GM12864 (cell line): ENCODE measurements around the gene KRT33B.

Experiments
- DNase-seq: peaks from one replicate; pipeline ENCODE4 v3.0.0-alpha.2; 2011; ENCODE audit warnings: low read depth
- H3K4me3 ChIP-seq: 2 replicates; pipeline ENCODE4 v1.5.1; 2011; ENCODE audit warnings: mild to moderate bottlenecking, low read depth, low read length, control low read depth
- TF ChIP-seq, protein P1 (sequence below): IDR thresholded peaks from 2 replicates; pipeline ENCODE4 v1.5.1; 2011; ENCODE audit warnings: low read depth, mild to moderate bottlenecking, moderate library complexity, low read length, control low read depth, inconsistent platforms; ENCODE audit errors: missing control alignments

KRT33B gene

GRCh38 chr17:41338961-41339485 is 30.6 kb downstream of the KRT33B start:
- H3K4me3 ChIP-seq = no peak overlapping the region
- peak; percentile 19 for DNase-seq
- TF ChIP-seq, protein P1, sequence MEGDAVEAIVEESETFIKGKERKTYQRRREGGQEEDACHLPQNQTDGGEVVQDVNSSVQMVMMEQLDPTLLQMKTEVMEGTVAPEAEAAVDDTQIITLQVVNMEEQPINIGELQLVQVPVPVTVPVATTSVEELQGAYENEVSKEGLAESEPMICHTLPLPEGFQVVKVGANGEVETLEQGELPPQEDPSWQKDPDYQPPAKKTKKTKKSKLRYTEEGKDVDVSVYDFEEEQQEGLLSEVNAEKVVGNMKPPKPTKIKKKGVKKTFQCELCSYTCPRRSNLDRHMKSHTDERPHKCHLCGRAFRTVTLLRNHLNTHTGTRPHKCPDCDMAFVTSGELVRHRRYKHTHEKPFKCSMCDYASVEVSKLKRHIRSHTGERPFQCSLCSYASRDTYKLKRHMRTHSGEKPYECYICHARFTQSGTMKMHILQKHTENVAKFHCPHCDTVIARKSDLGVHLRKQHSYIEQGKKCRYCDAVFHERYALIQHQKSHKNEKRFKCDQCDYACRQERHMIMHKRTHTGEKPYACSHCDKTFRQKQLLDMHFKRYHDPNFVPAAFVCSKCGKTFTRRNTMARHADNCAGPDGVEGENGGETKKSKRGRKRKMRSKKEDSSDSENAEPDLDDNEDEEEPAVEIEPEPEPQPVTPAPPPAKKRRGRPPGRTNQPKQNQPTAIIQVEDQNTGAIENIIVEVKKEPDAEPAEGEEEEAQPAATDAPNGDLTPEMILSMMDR = no peak

GRCh38 chr17:41335747-41336146 is 33.9 kb downstream of the KRT33B start:
- TF ChIP-seq, protein P1 = no peak
- no peak for DNase-seq
- no peak overlapping the region for H3K4me3 ChIP-seq

GRCh38 chr17:41334385-41335305 is 35.0 kb downstream of the KRT33B start:
- no peak for DNase-seq
- no peak overlapping the region for H3K4me3 ChIP-seq
- TF ChIP-seq, protein P1 = no peak

DNA sequence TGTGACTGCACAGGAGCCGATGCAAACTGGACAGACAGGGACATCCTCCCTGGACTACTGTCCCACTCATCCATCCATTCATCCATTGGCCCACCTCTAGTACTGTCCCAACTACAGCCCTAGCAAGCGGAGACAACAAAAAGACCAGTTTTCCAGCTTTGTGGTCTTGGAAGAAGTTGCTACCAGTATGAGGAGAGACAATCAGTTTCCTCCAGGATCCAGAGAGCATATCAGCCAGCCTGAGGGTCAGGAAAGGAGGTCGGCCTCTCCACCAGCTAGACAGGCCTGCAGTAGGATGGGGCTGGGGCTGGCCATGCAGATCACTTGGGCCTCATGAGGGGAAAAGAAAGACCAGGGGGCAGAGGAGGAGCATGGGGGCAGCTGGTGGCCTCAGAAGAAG is 35.8 kb downstream of the KRT33B start:
- DNase-seq = no peak
- no peak overlapping the region for H3K4me3 ChIP-seq
- TF ChIP-seq, protein P1 = no peak

DNA sequence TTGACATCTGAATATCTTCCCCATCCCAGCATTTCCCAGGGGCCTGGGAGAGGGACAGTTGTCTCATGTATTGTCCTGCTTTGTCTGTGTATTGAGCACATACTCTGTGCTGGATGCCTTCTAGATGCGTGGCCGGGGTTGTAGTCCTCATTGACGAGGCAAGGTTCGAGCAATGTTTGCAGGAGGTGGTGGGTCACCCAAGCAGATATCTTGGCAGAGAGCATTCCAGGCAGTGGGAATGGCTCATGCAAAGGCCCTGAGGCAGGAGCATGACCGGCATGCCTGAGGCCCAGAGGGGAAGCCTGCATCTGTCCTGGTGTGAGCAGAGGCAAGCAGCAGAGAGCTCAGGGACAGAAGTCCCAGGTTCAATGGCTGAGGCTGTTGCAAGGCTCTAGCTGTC is 36.5 kb downstream of the KRT33B start:
- no peak overlapping the region for H3K4me3 ChIP-seq
- TF ChIP-seq, protein P1 = no peak
- no peak for DNase-seq

DNA sequence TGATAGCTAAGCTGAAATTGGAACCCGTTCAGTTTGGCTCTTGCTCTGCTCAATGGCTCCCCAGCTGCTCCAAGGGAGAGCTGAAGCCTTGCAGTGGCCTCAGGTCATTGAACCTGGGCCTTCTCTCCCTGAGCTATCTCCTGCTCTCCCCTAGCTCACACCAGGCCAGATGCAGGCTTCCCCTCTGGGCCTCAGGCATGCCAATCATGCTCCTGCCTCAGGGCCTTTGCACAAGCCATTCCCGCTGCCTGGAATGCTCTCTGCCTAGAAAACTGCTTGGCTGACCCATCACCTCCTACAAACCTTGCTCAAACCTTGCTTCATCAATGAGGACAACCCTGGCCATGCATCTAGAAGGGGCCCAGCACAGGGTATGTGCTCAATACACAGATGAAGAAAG is 37.4 kb downstream of the KRT33B start:
- DNase-seq = no peak
- no peak overlapping the region for H3K4me3 ChIP-seq
- TF ChIP-seq, protein P1 = no peak
